NCI-H774 (cell line): ENCODE measurements around the gene ADAMTS2.

Source experiments
- DNase-seq: peaks from one replicate; lab custom pipeline; 2025; lab: John Stamatoyannopoulos, UW

The ADAMTS2 gene

GRCh38 chr5:179278546-179278945 is 66.7 kb downstream of the ADAMTS2 start:
- DNase-seq: no peak

GRCh38 chr5:179278119-179278518 is 67.1 kb downstream of the ADAMTS2 start:
- DNase-seq: no peak

GRCh38 chr5:179276838-179277395 is 68.3 kb downstream of the ADAMTS2 start:
- no peak for DNase-seq

GRCh38 chr5:179275941-179276837 is 69.1 kb downstream of the ADAMTS2 start:
- no peak for DNase-seq

GRCh38 chr5:179275381-179275878 is 69.8 kb downstream of the ADAMTS2 start:
- DNase-seq: no peak

GRCh38 chr5:179274321-179275315 is 70.6 kb downstream of the ADAMTS2 start:
- no peak for DNase-seq

- DNase-seq: no peak
Measured at GRCh38 chr5:179273441-179274145, 71.7 kb downstream of the ADAMTS2 start.

GRCh38 chr5:179273073-179273435 is 72.2 kb downstream of the ADAMTS2 start:
- DNase-seq: no peak

- DNase-seq: no peak
Measured at GRCh38 chr5:179272326-179273072, 72.8 kb downstream of the ADAMTS2 start.

GRCh38 chr5:179271821-179272325 is 73.4 kb downstream of the ADAMTS2 start:
- DNase-seq: no peak

GRCh38 chr5:179271428-179271734 is 73.9 kb downstream of the ADAMTS2 start:
- DNase-seq: no peak

- no peak for DNase-seq
Measured at GRCh38 chr5:179270581-179271427, 74.5 kb downstream of the ADAMTS2 start.

- no peak for DNase-seq
Measured at GRCh38 chr5:179269781-179270543, 75.3 kb downstream of the ADAMTS2 start.

- no peak for DNase-seq
Measured at GRCh38 chr5:179268966-179269693, 76.1 kb downstream of the ADAMTS2 start.

GRCh38 chr5:179268399-179268952 is 76.8 kb downstream of the ADAMTS2 start:
- DNase-seq: no peak

- DNase-seq: no peak
Measured at GRCh38 chr5:179267671-179268083, 77.6 kb downstream of the ADAMTS2 start.

- DNase-seq: no peak
Measured at GRCh38 chr5:179267071-179267670, 78.1 kb downstream of the ADAMTS2 start.
